Measurements from ENCODE around the gene HTT.

DNA sequence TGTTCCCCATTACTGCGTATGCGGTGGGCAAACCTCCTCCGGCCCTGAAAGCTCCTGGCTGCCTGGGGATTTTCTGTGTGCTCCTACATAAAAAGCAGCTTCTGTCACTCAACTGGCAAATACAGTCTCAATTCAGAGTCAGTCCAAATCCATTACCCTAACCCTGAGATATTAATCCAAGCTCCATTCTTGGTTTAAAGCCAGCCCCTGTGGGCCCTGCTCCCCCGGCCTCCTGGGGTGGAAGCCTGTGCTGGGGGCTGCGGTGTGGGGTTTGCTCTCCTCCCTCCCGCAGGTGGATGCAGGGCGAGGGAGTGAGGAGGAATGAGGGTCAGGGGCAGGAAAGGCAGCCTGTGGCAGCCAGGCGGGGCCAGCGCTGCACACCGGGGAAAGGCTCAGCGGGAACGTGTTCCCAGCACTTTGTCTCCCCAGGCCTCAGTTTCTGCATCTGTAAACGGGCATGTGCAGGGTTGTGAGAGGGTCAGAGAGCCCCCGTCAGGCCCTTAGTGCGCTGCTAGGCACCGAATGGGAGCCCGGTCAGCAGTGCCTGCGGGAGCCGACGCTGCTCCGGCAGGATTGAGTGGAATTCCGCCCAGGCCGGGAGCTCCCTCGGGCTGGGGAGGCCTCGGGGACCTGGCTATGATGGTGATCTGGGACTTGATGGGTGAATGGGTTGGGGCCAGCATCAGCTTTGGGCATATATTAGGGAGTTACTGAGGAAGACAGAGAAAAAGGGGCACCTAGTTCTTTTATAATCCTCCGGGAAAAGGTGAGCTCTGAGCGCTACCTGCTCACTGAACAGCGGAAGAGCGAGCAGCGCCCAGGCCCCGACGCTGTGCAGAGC is 212.1 kb downstream of the HTT start:
- TF ChIP-seq, protein P1, sequence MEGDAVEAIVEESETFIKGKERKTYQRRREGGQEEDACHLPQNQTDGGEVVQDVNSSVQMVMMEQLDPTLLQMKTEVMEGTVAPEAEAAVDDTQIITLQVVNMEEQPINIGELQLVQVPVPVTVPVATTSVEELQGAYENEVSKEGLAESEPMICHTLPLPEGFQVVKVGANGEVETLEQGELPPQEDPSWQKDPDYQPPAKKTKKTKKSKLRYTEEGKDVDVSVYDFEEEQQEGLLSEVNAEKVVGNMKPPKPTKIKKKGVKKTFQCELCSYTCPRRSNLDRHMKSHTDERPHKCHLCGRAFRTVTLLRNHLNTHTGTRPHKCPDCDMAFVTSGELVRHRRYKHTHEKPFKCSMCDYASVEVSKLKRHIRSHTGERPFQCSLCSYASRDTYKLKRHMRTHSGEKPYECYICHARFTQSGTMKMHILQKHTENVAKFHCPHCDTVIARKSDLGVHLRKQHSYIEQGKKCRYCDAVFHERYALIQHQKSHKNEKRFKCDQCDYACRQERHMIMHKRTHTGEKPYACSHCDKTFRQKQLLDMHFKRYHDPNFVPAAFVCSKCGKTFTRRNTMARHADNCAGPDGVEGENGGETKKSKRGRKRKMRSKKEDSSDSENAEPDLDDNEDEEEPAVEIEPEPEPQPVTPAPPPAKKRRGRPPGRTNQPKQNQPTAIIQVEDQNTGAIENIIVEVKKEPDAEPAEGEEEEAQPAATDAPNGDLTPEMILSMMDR (IDR thresholded peaks at IDR 0.05), result no peak
- no peak for TF ChIP-seq POLR2A (IDR thresholded peaks at IDR 0.05)
